Upper lobe of left lung (tissue), 4 donors: ENCODE measurements around the gene GMDS.

Source experiments
- POLR2A ChIP-seq, 4 donors: fragments of 450-650 bp; IDR thresholded peaks; one replicate each; pipeline ENCODE4 v1.5.1; 2016 to 2017; ENCODE audit warnings: antibody characterized with exemption in 4 of 4, mild to moderate bottlenecking in 2 of 4
- TF ChIP-seq, protein P1 (sequence below), 6 experiments: fragments of 450-650 bp in 4 of 6; fragments of 200-600 bp in 2 of 6; sonication (generic) in 2 of 6; IDR thresholded peaks; one replicate each; pipeline ENCODE4 v1.5.1; 2016 to 2019; ENCODE audit warnings: antibody characterized with exemption in 6 of 6

GRCh38 chr6:1657771-1658165, 587.6 kb downstream of the GMDS start:
- TF ChIP-seq, protein P1, sequence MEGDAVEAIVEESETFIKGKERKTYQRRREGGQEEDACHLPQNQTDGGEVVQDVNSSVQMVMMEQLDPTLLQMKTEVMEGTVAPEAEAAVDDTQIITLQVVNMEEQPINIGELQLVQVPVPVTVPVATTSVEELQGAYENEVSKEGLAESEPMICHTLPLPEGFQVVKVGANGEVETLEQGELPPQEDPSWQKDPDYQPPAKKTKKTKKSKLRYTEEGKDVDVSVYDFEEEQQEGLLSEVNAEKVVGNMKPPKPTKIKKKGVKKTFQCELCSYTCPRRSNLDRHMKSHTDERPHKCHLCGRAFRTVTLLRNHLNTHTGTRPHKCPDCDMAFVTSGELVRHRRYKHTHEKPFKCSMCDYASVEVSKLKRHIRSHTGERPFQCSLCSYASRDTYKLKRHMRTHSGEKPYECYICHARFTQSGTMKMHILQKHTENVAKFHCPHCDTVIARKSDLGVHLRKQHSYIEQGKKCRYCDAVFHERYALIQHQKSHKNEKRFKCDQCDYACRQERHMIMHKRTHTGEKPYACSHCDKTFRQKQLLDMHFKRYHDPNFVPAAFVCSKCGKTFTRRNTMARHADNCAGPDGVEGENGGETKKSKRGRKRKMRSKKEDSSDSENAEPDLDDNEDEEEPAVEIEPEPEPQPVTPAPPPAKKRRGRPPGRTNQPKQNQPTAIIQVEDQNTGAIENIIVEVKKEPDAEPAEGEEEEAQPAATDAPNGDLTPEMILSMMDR (IDR thresholded peaks at IDR 0.05): no peak
- no peak for TF ChIP-seq POLR2A (IDR thresholded peaks at IDR 0.05)
